Measurements from ENCODE around the gene RBM4. TPM values are rescaled to one million over a fixed set of nuclear protein-coding genes. Genes with fewer than 3 reads are reported as not detected.

Gene RBM4
- total and polyA plus RNA-seq, 2 donors (not counting 1 experiment from before 2014, with no cell fraction given) = 105 to 161 TPM

DNA sequence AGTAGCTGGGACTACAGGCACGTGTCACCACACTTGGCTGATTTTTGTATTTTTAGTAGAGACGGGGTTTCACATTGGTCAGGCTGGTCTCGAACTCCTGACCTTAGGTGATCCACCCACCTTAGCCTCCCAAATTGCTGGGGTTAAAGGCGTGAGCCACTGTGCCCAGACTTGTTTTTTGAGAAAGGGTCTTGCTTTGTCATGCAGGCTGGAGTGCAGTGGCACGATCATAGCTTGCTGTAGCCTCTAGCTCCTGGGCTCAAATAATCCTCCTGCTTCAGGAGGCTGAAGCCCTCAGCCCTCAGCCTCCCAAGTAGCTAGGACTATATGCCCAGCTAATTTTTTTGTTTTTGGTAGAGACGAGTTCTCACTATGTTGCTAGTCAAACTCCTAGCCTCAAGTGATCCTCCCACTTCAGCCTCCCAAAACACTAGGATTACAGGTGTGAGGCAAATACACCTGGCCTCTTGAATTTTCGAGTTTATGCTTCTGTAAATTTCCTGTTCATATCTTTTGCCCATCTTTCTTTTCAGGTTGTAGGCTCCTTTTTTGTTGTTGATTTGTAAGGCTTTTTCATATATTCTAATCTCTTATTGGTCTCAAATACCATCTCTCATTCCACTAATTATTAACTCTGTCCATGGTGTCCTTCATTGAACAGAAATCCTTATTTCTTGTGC is 42.6 kb downstream of the RBM4 start:
- Histone ChIP-seq H3K9ac (ENCODE audit: insufficient read depth, low read length) (no peak overlapping the region), H3K4me1 (ENCODE audit: control insufficient read depth, extremely low read depth, insufficient read depth, low read length) (peaks cover 4% of the 10 kb centered on the region), H3K27me3 (ENCODE audit: control insufficient read depth, insufficient read depth, low read length) (no peaks in the 10 kb centered on the region), H3K27ac (ENCODE audit: insufficient read depth, low read length) (no peak overlapping the region), H3K4me3 (replicated peaks in 1 of 4; ENCODE audit: control extremely low read depth in 1 of 4, insufficient read depth in 1 of 4, low read depth in 3 of 4, low read length in 4 of 4) (no peak overlapping the region), H3K9me3 (ENCODE audit: control insufficient read depth, insufficient read depth, low read depth, low read length) (no peaks in the 10 kb centered on the region), H3K4me2 (ENCODE audit: extremely low read depth, insufficient read depth, low read length) (no peak overlapping the region), H2AFZ (ENCODE audit: low read length) (no peak overlapping the region), H3K79me2 (ENCODE audit: control insufficient read depth, insufficient read depth, low read length) (peaks cover 11% of the 10 kb centered on the region), H3K36me3 (ENCODE audit: control insufficient read depth, insufficient read depth, low read length) (peaks cover 5% of the 10 kb centered on the region), H4K20me1 (ENCODE audit: control insufficient read depth, extremely low read depth, insufficient read depth, low read length) (no peaks in the 10 kb centered on the region)
- TF ChIP-seq EZH2 (IDR thresholded peaks at IDR 0.05; ENCODE audit: low read length, missing control alignments) = no peak
- TF ChIP-seq, protein P1, sequence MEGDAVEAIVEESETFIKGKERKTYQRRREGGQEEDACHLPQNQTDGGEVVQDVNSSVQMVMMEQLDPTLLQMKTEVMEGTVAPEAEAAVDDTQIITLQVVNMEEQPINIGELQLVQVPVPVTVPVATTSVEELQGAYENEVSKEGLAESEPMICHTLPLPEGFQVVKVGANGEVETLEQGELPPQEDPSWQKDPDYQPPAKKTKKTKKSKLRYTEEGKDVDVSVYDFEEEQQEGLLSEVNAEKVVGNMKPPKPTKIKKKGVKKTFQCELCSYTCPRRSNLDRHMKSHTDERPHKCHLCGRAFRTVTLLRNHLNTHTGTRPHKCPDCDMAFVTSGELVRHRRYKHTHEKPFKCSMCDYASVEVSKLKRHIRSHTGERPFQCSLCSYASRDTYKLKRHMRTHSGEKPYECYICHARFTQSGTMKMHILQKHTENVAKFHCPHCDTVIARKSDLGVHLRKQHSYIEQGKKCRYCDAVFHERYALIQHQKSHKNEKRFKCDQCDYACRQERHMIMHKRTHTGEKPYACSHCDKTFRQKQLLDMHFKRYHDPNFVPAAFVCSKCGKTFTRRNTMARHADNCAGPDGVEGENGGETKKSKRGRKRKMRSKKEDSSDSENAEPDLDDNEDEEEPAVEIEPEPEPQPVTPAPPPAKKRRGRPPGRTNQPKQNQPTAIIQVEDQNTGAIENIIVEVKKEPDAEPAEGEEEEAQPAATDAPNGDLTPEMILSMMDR (conservative IDR thresholded peaks at IDR 0.05 in 1 of 2, IDR thresholded peaks at IDR 0.05 in 1 of 2; ENCODE audit: low read depth in 1 of 2, low read length in 2 of 2) = no peak
- no peak for DNase-seq (ENCODE audit: low read depth in 2 of 2)

DNA sequence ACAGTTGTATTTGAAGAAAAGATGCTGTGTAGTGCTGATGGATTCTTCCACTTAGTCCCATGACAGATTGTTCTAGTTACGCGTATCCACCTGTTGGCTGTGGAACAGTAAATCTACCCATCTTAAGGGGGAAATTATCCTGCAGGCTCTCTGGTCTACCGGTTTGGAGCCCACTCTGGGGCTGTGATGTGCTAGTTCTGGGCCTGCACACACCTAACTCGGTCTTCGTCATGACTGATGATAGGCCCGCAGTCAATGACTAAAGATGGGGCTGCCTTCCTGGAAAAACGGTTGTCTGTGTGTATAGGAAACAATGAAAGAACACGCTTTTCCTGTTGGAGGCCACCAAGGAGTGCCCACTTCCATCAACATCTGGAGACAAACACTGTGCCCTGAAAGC is 45.4 kb downstream of the RBM4 start:
- Histone ChIP-seq H4K20me1 (ENCODE audit: control insufficient read depth, extremely low read depth, insufficient read depth, low read length) (no peaks in the 10 kb centered on the region), H3K36me3 (ENCODE audit: control insufficient read depth, insufficient read depth, low read length) (no peaks in the 10 kb centered on the region), H3K9ac (ENCODE audit: insufficient read depth, low read length) (no peak overlapping the region), H3K79me2 (ENCODE audit: control insufficient read depth, insufficient read depth, low read length) (no peaks in the 10 kb centered on the region), H3K27me3 (ENCODE audit: control insufficient read depth, insufficient read depth, low read length) (no peaks in the 10 kb centered on the region), H2AFZ (ENCODE audit: low read length) (no peak overlapping the region), H3K9me3 (ENCODE audit: control insufficient read depth, insufficient read depth, low read depth, low read length) (no peaks in the 10 kb centered on the region), H3K4me3 (replicated peaks in 1 of 4; ENCODE audit: control extremely low read depth in 1 of 4, insufficient read depth in 1 of 4, low read depth in 3 of 4, low read length in 4 of 4) (no peak overlapping the region), H3K4me1 (ENCODE audit: control insufficient read depth, extremely low read depth, insufficient read depth, low read length) (no peaks in the 10 kb centered on the region), H3K27ac (ENCODE audit: insufficient read depth, low read length) (no peak overlapping the region), H3K4me2 (ENCODE audit: extremely low read depth, insufficient read depth, low read length) (no peak overlapping the region)
- no peak for TF ChIP-seq EZH2 (IDR thresholded peaks at IDR 0.05; ENCODE audit: low read length, missing control alignments)
- TF ChIP-seq, protein P1 (conservative IDR thresholded peaks at IDR 0.05 in 1 of 2, IDR thresholded peaks at IDR 0.05 in 1 of 2; ENCODE audit: low read depth in 1 of 2, low read length in 2 of 2) = no peak
- no peak for DNase-seq (ENCODE audit: low read depth in 2 of 2)

DNA sequence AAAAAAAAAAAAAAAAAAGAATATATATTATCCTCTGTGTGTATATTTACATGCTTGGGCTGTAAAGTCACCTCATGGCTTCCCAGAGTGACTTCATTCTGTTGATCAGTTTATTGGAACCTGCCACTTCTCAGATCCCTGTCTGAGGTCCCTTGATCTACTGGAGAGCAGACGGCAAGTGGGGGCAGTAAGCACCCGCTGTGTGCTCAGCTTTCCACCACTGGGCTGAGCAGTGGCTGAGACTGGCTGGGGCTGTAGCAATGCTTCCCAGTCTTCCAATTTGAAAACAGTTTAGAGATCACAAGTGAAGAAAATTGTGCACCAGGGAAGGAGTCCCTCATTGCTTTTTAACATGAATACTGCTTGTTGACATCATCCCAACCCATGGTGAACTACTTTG is 46.1 kb downstream of the RBM4 start:
- Histone ChIP-seq H3K9ac (ENCODE audit: insufficient read depth, low read length) (no peak overlapping the region), H3K36me3 (ENCODE audit: control insufficient read depth, insufficient read depth, low read length) (no peaks in the 10 kb centered on the region), H3K27me3 (ENCODE audit: control insufficient read depth, insufficient read depth, low read length) (no peaks in the 10 kb centered on the region), H2AFZ (ENCODE audit: low read length) (no peak overlapping the region), H3K4me3 (replicated peaks in 1 of 4; ENCODE audit: control extremely low read depth in 1 of 4, insufficient read depth in 1 of 4, low read depth in 3 of 4, low read length in 4 of 4) (no peak overlapping the region), H3K4me2 (ENCODE audit: extremely low read depth, insufficient read depth, low read length) (no peak overlapping the region), H3K9me3 (ENCODE audit: control insufficient read depth, insufficient read depth, low read depth, low read length) (no peaks in the 10 kb centered on the region), H3K79me2 (ENCODE audit: control insufficient read depth, insufficient read depth, low read length) (no peaks in the 10 kb centered on the region), H3K27ac (ENCODE audit: insufficient read depth, low read length) (no peak overlapping the region), H4K20me1 (ENCODE audit: control insufficient read depth, extremely low read depth, insufficient read depth, low read length) (no peaks in the 10 kb centered on the region), H3K4me1 (ENCODE audit: control insufficient read depth, extremely low read depth, insufficient read depth, low read length) (no peaks in the 10 kb centered on the region)
- DNase-seq (ENCODE audit: low read depth in 2 of 2) = no peak
- TF ChIP-seq, protein P1 (conservative IDR thresholded peaks at IDR 0.05 in 1 of 2, IDR thresholded peaks at IDR 0.05 in 1 of 2; ENCODE audit: low read depth in 1 of 2, low read length in 2 of 2) = no peak
- no peak for TF ChIP-seq EZH2 (IDR thresholded peaks at IDR 0.05; ENCODE audit: low read length, missing control alignments)
